Liver (tissue), 3 donors: ENCODE results near the gene SHC1.

Experiments
- JUND ChIP-seq, 2 donors: IDR thresholded peaks; 2 replicates each; pipeline ENCODE4 v1.6.1; 2016; ENCODE audit warnings: antibody characterized with exemption in 2 of 2
- NR2F2 ChIP-seq: IDR thresholded peaks from 2 replicates; pipeline ENCODE4 v1.6.1; 2016; ENCODE audit warnings: antibody characterized with exemption
- RAD21 ChIP-seq, 2 donors: IDR thresholded peaks; 2 replicates each; pipeline ENCODE4 v1.6.1; 2016; ENCODE audit warnings: antibody characterized with exemption in 2 of 2, mild to moderate bottlenecking in 2 of 2
- TF ChIP-seq, protein P1 (sequence below): fragments of 150-350 bp; IDR thresholded peaks from 2 replicates; pipeline ENCODE4 v1.5.1; 2017; ENCODE audit warnings: improper control_type of control experiment, low read depth, low read length; ENCODE audit not compliant: missing input control
- TF ChIP-seq, protein P2 (sequence below): IDR thresholded peaks from 2 replicates; pipeline ENCODE4 v1.6.1; 2016; ENCODE audit warnings: antibody characterized with exemption, mild to moderate bottlenecking
- TF ChIP-seq, protein P3 (sequence below): IDR thresholded peaks from 2 replicates; pipeline ENCODE4 v1.6.1; 2016; ENCODE audit warnings: antibody characterized with exemption
- donor health status: healthy.
- donor health status: healthy.

DNA sequence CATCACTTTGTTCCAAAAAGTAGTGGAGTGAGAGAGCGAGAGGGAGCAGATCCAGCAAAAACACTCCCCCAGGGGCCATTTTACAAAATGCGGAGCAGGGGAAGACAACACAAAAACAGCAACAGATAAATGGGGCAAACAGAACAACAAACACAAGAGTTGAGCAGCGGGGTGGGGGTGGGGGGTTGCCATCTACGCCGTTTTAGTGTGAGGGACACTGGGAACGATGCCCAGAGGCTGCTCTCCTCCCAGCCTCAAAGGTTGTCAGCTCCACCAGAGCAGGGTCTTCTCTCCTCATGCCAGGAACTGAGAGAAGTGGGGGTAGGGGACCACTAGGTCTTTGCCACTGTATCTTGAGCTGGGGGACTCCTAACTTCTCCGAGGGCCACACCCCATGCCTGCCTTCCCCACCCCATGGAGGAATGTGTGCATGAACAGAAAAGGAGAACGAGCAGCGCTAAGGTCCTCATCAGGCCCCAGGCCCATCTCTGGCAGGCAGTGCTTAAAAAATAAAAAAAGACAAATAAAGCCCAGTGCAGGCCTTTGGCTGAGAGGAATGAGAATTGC, 13.4 kb downstream of the SHC1 start:
- TF ChIP-seq, protein P1, sequence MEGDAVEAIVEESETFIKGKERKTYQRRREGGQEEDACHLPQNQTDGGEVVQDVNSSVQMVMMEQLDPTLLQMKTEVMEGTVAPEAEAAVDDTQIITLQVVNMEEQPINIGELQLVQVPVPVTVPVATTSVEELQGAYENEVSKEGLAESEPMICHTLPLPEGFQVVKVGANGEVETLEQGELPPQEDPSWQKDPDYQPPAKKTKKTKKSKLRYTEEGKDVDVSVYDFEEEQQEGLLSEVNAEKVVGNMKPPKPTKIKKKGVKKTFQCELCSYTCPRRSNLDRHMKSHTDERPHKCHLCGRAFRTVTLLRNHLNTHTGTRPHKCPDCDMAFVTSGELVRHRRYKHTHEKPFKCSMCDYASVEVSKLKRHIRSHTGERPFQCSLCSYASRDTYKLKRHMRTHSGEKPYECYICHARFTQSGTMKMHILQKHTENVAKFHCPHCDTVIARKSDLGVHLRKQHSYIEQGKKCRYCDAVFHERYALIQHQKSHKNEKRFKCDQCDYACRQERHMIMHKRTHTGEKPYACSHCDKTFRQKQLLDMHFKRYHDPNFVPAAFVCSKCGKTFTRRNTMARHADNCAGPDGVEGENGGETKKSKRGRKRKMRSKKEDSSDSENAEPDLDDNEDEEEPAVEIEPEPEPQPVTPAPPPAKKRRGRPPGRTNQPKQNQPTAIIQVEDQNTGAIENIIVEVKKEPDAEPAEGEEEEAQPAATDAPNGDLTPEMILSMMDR: no peak
- no peak for TF ChIP-seq RAD21 (IDR thresholded peaks at IDR 0.05)
- TF ChIP-seq, protein P2, sequence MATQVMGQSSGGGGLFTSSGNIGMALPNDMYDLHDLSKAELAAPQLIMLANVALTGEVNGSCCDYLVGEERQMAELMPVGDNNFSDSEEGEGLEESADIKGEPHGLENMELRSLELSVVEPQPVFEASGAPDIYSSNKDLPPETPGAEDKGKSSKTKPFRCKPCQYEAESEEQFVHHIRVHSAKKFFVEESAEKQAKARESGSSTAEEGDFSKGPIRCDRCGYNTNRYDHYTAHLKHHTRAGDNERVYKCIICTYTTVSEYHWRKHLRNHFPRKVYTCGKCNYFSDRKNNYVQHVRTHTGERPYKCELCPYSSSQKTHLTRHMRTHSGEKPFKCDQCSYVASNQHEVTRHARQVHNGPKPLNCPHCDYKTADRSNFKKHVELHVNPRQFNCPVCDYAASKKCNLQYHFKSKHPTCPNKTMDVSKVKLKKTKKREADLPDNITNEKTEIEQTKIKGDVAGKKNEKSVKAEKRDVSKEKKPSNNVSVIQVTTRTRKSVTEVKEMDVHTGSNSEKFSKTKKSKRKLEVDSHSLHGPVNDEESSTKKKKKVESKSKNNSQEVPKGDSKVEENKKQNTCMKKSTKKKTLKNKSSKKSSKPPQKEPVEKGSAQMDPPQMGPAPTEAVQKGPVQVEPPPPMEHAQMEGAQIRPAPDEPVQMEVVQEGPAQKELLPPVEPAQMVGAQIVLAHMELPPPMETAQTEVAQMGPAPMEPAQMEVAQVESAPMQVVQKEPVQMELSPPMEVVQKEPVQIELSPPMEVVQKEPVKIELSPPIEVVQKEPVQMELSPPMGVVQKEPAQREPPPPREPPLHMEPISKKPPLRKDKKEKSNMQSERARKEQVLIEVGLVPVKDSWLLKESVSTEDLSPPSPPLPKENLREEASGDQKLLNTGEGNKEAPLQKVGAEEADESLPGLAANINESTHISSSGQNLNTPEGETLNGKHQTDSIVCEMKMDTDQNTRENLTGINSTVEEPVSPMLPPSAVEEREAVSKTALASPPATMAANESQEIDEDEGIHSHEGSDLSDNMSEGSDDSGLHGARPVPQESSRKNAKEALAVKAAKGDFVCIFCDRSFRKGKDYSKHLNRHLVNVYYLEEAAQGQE: no peak
- TF ChIP-seq, protein P3, sequence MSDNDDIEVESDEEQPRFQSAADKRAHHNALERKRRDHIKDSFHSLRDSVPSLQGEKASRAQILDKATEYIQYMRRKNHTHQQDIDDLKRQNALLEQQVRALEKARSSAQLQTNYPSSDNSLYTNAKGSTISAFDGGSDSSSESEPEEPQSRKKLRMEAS: no peak
- no peak for TF ChIP-seq JUND (IDR thresholded peaks at IDR 0.05)
- TF ChIP-seq NR2F2: no peak
